Thymus (tissue), 11 donors: ENCODE results near the gene GANC. TPM values are rescaled to one million over a fixed set of nuclear protein-coding genes. Genes with fewer than 3 reads are reported as not detected.
A peak's percentile ranks its signal among the peaks of the same experiment; 100 is the strongest.

Experiments
- DNase-seq, 9 donors: peaks; one replicate each; pipeline ENCODE4 v3.0.0-alpha.2; 2013; ENCODE audit warnings: low spot score in 9 of 9, low read depth in 6 of 9, missing footprints in 1 of 9
- H3K27ac ChIP-seq, 2 donors: one replicate each; pipeline ENCODE4 v1.5.1; 2013; ENCODE audit warnings: control low read depth in 1 of 2, low read depth in 1 of 2, low read length in 1 of 2, mild to moderate bottlenecking in 1 of 2, moderate library complexity in 1 of 2
- H3K27me3 ChIP-seq, 2 donors: one replicate each; pipeline ENCODE4 v1.5.1; 2013; ENCODE audit warnings: low read length in 1 of 2; ENCODE audit not compliant: control insufficient read depth in 2 of 2, insufficient read depth in 1 of 2
- H3K36me3 ChIP-seq, 2 donors: one replicate each; pipeline ENCODE4 v1.5.1; 2013; ENCODE audit warnings: low read length in 1 of 2, mild to moderate bottlenecking in 1 of 2, moderate library complexity in 1 of 2; ENCODE audit not compliant: control insufficient read depth in 2 of 2, insufficient read depth in 2 of 2
- H3K4me1 ChIP-seq, 2 donors: one replicate each; pipeline ENCODE4 v1.5.1; 2013; ENCODE audit warnings: low read length in 2 of 2; ENCODE audit not compliant: control insufficient read depth in 2 of 2, insufficient read depth in 2 of 2
- H3K4me3 ChIP-seq, 2 donors: one replicate each; pipeline ENCODE4 v1.5.1; 2013; ENCODE audit warnings: low read length in 2 of 2, control low read depth in 1 of 2, mild to moderate bottlenecking in 1 of 2
- H3K9me3 ChIP-seq, 2 donors: one replicate each; pipeline ENCODE4 v1.5.1; 2013; ENCODE audit warnings: low read length in 1 of 2, mild to moderate bottlenecking in 1 of 2; ENCODE audit not compliant: control insufficient read depth in 2 of 2, insufficient read depth in 1 of 2
- WGBS: extraction: QIAGEN DNeasy Blood & Tissue Kit; methylation state at CpG from one replicate; pipeline ENCODE4 v1.1.7; 2013; 5-methylcytosine and 5-hydroxymethylcytosine counted together
- polyA plus RNA-seq: library from polyadenylated mRNA; stranded (reverse); fragments of 200-250 nt; gene quantifications from one replicate; pipeline ENCODE4 v1.2.3, GENCODE V29; 2013
- total RNA-seq: library from RNA; stranded (reverse); fragments of 120-200 nt; gene quantifications from one replicate; pipeline ENCODE4 v1.2.4, GENCODE V29; 2013
- donor health status: healthy.

GANC gene
- total and polyA plus RNA-seq, 2 donors, result 12.7 to 13.6 TPM

- Histone ChIP-seq H3K9me3 (no peaks in the 10 kb centered on the region), H3K4me3 (no peak overlapping the region), H3K4me1 (peaks cover 11 to 13% of the 10 kb centered on the region in 2 donors), H3K27me3 (no peaks in the 10 kb centered on the region), H3K36me3 (peaks cover 2 to 7% of the 10 kb centered on the region in 2 donors), H3K27ac (peak overlapping the region in 1 of 2 donors; percentile 13)
- no peak for DNase-seq
- WGBS, result 65% methylated on average over 4 of the region's 4 CpGs
Measured at GRCh38 chr15:42275780-42276391, 2.9 kb downstream of the GANC start.

- H3K4me3 ChIP-seq, result no peak overlapping the region
- no peak overlapping the region for H3K27ac ChIP-seq
- no peak for DNase-seq
- H3K27me3 ChIP-seq, result no peaks in the 10 kb centered on the region
- no peaks in the 10 kb centered on the region for H3K9me3 ChIP-seq
- H3K36me3 ChIP-seq, result peaks cover 6 to 13% of the 10 kb centered on the region in 2 donors
- peaks cover 11 to 13% of the 10 kb centered on the region in 2 donors for H3K4me1 ChIP-seq
- WGBS, result 98% methylated on average over 2 of the region's 2 CpGs
Measured at GRCh38 chr15:42276762-42277161, 3.8 kb downstream of the GANC start.

- no peak for DNase-seq
- Histone ChIP-seq H3K4me3 (no peak overlapping the region), H3K9me3 (no peaks in the 10 kb centered on the region), H3K4me1 (peaks cover 9 to 12% of the 10 kb centered on the region in 2 donors), H3K27ac (no peak overlapping the region), H3K36me3 (peaks cover 6 to 24% of the 10 kb centered on the region in 2 donors), H3K27me3 (no peaks in the 10 kb centered on the region)
- 65% methylated on average over 3 of the region's 3 CpGs for WGBS
Measured at GRCh38 chr15:42279234-42279723, 6.3 kb downstream of the GANC start.

- Histone ChIP-seq H3K9me3 (no peaks in the 10 kb centered on the region), H3K4me1 (no peaks in the 10 kb centered on the region), H3K4me3 (no peak overlapping the region), H3K27ac (no peak overlapping the region), H3K36me3 (peaks cover 6 to 28% of the 10 kb centered on the region in 2 donors), H3K27me3 (no peaks in the 10 kb centered on the region)
- DNase-seq, result no peak
Measured at GRCh38 chr15:42282344-42282743, 9.3 kb downstream of the GANC start.

- Histone ChIP-seq H3K4me1 (no peaks in the 10 kb centered on the region), H3K27ac (no peak overlapping the region), H3K36me3 (peaks cover 6 to 28% of the 10 kb centered on the region in 2 donors), H3K9me3 (no peaks in the 10 kb centered on the region), H3K27me3 (no peaks in the 10 kb centered on the region), H3K4me3 (no peak overlapping the region)
- DNase-seq, result no peak
- 79% methylated on average over 5 of the region's 5 CpGs for WGBS
Measured at GRCh38 chr15:42282926-42283325, 9.9 kb downstream of the GANC start.

- no peak overlapping the region for H3K4me3 ChIP-seq
- no peak overlapping the region for H3K27ac ChIP-seq
- peaks cover 7 to 28% of the 10 kb centered on the region in 2 donors for H3K36me3 ChIP-seq
- H3K4me1 ChIP-seq, result no peaks in the 10 kb centered on the region
- DNase-seq, result no peak
- 98% methylated on average over 3 of the region's 3 CpGs for WGBS
- H3K27me3 ChIP-seq, result no peaks in the 10 kb centered on the region
- no peaks in the 10 kb centered on the region for H3K9me3 ChIP-seq
Measured at GRCh38 chr15:42283671-42284070, 10.7 kb downstream of the GANC start.

GRCh38 chr15:42284551-42284950, 11.6 kb downstream of the GANC start:
- no peaks in the 10 kb centered on the region for H3K9me3 ChIP-seq
- no peaks in the 10 kb centered on the region for H3K4me1 ChIP-seq
- no peaks in the 10 kb centered on the region for H3K27me3 ChIP-seq
- peaks cover 15 to 23% of the 10 kb centered on the region in 2 donors for H3K36me3 ChIP-seq
- no peak overlapping the region for H3K27ac ChIP-seq
- no peak for DNase-seq
- H3K4me3 ChIP-seq, result no peak overlapping the region

GRCh38 chr15:42285034-42285433, 12.0 kb downstream of the GANC start:
- no peak for DNase-seq
- no peaks in the 10 kb centered on the region for H3K4me1 ChIP-seq
- H3K4me3 ChIP-seq, result no peak overlapping the region
- no peak overlapping the region for H3K27ac ChIP-seq
- no peaks in the 10 kb centered on the region for H3K9me3 ChIP-seq
- WGBS, result 98% methylated on average over 1 of the region's 1 CpG
- H3K36me3 ChIP-seq, result peaks cover 16 to 25% of the 10 kb centered on the region in 2 donors
- no peaks in the 10 kb centered on the region for H3K27me3 ChIP-seq

GRCh38 chr15:42286445-42287029, 13.5 kb downstream of the GANC start:
- Histone ChIP-seq H3K27me3 (no peaks in the 10 kb centered on the region), H3K36me3 (peaks cover 14 to 19% of the 10 kb centered on the region in 2 donors), H3K4me3 (no peak overlapping the region), H3K9me3 (no peaks in the 10 kb centered on the region), H3K27ac (no peak overlapping the region), H3K4me1 (no peaks in the 10 kb centered on the region)
- 96% methylated on average over 4 of the region's 4 CpGs for WGBS
- no peak for DNase-seq
